GM12872 (cell line): Measurements from ENCODE around the gene KCNT1.

Experiments
- TF ChIP-seq, protein P1 (sequence below): IDR thresholded peaks from 3 replicates; pipeline ENCODE4 v1.5.1; 2011; ENCODE audit warnings: low read depth, mild to moderate bottlenecking, low read length, moderate library complexity; ENCODE audit not compliant: insufficient read depth

KCNT1 gene

DNA sequence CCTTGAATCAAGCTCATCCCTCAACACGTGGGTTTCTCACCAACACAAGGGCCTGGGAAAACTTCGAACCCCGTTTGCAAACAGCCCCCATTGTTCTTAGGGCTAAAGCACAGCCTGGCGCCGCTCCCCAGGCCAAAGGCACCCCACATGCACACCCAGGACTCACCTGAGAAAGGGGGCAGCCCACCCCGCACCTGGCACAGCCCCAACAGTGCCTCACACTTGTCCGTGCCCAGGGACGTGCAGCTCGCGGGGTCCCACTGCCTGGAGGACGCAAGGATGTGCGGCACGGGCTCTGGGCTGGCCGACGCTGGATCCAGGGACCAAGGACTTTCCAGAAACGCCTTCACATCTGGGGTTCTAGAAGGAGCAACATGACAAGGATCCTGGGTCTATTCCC is 5.5 kb upstream of the KCNT1 start:
- TF ChIP-seq, protein P1, sequence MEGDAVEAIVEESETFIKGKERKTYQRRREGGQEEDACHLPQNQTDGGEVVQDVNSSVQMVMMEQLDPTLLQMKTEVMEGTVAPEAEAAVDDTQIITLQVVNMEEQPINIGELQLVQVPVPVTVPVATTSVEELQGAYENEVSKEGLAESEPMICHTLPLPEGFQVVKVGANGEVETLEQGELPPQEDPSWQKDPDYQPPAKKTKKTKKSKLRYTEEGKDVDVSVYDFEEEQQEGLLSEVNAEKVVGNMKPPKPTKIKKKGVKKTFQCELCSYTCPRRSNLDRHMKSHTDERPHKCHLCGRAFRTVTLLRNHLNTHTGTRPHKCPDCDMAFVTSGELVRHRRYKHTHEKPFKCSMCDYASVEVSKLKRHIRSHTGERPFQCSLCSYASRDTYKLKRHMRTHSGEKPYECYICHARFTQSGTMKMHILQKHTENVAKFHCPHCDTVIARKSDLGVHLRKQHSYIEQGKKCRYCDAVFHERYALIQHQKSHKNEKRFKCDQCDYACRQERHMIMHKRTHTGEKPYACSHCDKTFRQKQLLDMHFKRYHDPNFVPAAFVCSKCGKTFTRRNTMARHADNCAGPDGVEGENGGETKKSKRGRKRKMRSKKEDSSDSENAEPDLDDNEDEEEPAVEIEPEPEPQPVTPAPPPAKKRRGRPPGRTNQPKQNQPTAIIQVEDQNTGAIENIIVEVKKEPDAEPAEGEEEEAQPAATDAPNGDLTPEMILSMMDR: no peak

DNA sequence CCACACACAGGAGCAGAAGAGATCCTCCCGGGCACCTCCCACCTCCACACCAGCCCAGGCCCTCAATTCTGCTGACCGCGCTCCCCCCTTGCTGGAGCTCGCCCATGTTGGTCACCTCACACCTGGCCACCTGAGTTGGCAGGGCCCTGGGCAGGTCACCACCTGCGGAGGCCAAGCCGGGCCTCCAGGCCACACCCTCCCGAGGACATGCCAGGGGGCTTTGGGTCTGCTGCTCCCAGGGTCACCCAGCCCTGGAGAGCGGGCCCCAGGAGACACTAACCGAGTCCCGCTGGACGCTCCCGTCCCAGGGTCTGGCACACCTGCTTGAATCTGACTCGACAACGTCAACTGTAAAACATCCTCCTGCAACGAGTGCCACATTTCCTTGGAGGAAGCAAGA is 4.8 kb upstream of the KCNT1 start:
- TF ChIP-seq, protein P1: no peak

DNA sequence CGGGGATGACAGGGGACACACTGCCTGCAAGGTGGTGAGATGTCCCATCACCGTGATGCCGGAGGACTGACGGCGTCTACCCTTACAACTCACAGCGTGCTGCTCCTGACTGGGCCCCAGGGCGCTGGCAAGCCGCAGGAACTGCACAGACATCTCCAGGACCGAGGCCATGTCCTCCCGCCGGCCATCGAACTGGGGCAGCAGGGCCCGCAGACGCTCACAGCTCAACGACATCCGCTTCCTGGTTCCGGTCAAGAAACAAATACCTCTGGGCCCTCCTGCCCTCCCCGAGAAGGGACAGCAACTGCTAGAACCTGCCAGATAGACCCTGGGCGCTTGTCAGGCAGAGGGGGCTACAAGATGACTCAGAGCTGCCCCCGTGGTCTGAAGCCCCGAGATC is 3.7 kb upstream of the KCNT1 start:
- TF ChIP-seq, protein P1: no peak

DNA sequence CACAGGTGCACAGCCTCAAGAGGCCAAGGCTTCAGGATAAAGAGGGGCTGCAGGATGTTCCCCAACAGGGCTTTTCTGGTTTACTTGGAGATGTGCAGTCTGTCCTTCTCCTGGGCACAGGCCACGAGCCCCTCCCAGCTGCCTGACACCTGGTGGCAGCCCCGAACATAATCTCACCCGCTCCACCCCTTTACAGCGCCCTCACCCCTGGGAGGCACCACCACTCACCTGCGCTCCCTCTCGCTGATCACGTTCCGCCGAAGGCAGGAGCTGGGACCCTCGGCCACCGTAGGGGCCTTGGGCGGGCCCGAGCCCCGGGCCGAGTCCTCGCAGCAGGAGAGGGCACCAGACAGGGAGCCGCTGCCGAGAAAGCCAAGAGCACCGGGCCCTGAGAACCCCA is 3.2 kb upstream of the KCNT1 start:
- TF ChIP-seq, protein P1: no peak

DNA sequence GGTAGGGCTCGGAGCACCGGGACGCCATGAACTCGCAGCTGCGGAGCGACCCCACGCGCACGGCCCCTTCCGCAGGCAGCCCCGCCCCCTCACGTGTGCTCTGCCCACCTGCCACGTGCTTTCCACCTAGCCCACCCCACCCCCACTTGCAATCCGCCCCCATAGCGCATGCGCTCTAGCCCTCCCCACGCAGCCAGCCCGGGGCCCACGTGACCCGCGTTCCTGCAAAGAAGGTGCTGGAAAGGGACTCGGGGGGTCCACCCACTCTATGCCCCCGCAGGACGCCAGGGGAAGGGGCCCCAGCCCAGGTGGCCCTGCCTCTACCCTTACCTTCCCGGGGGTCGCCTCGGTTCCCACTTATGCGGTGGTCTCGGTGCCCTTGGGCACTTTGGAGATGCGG is 2.5 kb upstream of the KCNT1 start, which contains the start of gene SOHLH1:
Gene SOHLH1 (minus strand): TSS at position 42 of the 400 bp plus-strand sequence. CDS start 14 bp downstream, at position 28.
- TF ChIP-seq, protein P1: no peak

DNA sequence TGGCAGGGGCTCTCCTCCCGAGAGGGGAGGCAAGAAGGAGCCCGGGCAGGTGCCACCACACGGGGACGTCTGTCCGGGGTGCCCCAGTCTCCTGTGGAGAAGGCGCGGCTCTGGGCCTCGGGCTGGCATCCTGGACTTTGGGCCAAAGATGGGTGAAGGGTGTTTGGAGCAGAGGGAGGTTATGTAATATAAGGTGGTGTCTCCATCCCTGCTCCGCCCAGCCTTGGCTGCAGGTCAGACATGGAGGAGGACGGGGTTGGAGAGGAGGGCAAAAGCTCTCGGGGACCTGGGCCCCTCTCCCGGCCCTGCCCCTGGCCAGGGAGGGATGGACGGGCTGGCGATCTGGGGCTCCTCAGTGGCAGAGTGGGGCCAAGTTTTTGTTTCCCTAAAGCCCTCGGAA is 1.5 kb upstream of the KCNT1 start:
- TF ChIP-seq, protein P1: no peak

DNA sequence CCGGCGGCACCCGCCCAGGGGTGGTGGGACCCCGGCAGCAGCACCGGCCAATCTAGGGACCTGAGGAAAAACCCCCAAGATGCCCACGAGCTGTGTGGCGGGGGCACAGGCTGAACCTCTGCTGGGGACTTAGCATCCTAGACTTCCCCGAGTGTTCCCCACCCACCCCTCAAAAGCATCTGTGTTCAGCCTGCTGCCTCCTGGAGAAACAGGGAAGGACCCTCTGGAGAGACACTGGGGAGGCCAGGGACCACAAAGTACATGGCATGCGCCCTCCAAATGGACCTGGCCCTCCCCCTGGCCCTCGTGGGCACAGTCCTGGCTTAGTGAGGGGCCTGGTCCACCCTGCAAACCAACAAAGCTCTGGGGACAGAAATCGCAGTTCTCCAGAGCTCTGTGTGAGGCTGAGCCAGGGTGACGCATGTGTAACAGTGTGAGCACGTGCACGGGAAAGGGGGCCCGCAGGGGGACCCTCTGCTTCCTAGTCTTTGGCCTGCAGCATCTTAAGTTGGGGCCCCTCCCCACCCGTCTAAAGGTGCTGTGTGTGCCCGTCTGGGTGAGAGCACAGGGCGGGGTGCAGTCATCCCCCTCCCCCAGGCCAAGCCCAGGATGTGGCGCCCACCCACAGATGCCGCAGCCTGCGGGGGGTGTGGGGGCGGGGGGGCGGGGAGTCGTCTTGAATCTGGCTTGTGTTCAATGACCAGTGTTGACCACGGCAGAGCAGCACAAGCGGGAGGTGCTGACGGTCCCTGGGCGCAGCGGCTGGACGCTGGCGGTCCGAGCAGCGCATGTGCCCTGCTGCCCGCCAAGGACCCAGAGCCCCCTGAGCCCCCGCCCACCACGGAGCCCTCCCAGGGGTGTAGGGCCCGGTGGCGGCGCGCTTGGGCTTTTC is 672 bp upstream of the KCNT1 start:
- TF ChIP-seq, protein P1: no peak
